ENCODE results near the gene TRRAP. TPM values are rescaled to one million over a fixed set of nuclear protein-coding genes. Genes with fewer than 3 reads are reported as not detected.

Gene TRRAP
- total RNA-seq, 3 donors from 2014 or later, result 24.6 to 39.0 (median 38.9) TPM

DNA sequence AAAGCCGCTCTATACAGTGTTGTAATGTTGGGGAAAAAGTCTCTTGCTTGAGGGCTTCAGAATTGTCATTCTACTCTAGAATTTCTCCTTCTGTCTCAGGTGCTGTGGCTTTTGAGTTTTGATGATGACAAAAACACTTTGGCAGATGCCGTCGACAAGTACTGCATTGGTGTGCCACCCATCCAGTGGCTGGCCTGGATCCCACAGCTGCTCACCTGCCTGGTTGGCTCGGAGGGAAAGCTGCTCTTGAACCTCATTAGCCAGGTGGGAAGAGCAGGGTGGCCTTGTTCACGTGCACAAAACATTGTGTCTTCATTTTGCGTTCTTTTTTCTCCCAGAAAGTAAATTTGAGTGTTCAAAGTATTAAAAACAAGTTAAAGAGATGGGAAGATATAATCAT, 112.0 kb downstream of the TRRAP start:
- DNase-seq (ENCODE audit: low spot score in 2 of 2), result no peak
- no peaks in the 10 kb centered on the region for H3K4me1 ChIP-seq
- no peak for TF ChIP-seq POLR2A (IDR thresholded peaks at IDR 0.05)
- TF ChIP-seq, protein P1, sequence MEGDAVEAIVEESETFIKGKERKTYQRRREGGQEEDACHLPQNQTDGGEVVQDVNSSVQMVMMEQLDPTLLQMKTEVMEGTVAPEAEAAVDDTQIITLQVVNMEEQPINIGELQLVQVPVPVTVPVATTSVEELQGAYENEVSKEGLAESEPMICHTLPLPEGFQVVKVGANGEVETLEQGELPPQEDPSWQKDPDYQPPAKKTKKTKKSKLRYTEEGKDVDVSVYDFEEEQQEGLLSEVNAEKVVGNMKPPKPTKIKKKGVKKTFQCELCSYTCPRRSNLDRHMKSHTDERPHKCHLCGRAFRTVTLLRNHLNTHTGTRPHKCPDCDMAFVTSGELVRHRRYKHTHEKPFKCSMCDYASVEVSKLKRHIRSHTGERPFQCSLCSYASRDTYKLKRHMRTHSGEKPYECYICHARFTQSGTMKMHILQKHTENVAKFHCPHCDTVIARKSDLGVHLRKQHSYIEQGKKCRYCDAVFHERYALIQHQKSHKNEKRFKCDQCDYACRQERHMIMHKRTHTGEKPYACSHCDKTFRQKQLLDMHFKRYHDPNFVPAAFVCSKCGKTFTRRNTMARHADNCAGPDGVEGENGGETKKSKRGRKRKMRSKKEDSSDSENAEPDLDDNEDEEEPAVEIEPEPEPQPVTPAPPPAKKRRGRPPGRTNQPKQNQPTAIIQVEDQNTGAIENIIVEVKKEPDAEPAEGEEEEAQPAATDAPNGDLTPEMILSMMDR (IDR thresholded peaks at IDR 0.05), result no peak
- no peak for TF ChIP-seq POLR2AphosphoS5 (IDR thresholded peaks at IDR 0.05)
- H3K4me3 ChIP-seq, result no peak overlapping the region
- H3K9me3 ChIP-seq, result no peaks in the 10 kb centered on the region
- no peak overlapping the region for H3K27ac ChIP-seq
- no peaks in the 10 kb centered on the region for H3K27me3 ChIP-seq
- H3K36me3 ChIP-seq, result peaks cover 40% of the 10 kb centered on the region
- intact Hi-C loops (cut with DNase I; ENCODE audit: low total_unique reads), result no loop called here

DNA sequence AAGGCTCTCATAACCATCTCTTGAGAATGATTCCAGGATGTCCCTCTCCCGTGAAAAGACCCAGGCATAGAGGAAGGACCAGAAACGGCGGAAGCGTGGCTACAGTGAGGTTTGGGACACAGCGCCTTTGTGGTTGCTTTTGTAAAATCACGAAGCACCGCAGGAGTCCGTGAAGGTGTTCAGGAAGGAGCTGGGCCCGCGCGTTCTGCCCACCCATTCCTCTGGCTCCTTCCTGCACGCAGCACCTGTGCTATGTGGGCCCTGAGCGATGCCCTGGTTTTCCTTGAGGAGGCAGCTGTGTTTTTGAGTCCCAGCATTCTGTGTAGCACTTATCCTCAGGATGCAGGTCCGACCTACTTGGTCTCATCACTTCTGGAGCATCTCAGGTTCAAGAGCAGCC, 112.8 kb downstream of the TRRAP start:
- Histone ChIP-seq H3K4me3 (no peak overlapping the region), H3K36me3 (peaks cover 33% of the 10 kb centered on the region), H3K9me3 (no peaks in the 10 kb centered on the region), H3K27me3 (no peaks in the 10 kb centered on the region), H3K4me1 (no peaks in the 10 kb centered on the region), H3K27ac (no peak overlapping the region)
- DNase-seq (ENCODE audit: low spot score in 2 of 2), result no peak
- intact Hi-C loops (cut with DNase I; ENCODE audit: low total_unique reads), result no loop called here
- TF ChIP-seq, protein P1 (IDR thresholded peaks at IDR 0.05), result no peak
- no peak for TF ChIP-seq POLR2AphosphoS5 (IDR thresholded peaks at IDR 0.05)
- no peak for TF ChIP-seq POLR2A (IDR thresholded peaks at IDR 0.05)

DNA sequence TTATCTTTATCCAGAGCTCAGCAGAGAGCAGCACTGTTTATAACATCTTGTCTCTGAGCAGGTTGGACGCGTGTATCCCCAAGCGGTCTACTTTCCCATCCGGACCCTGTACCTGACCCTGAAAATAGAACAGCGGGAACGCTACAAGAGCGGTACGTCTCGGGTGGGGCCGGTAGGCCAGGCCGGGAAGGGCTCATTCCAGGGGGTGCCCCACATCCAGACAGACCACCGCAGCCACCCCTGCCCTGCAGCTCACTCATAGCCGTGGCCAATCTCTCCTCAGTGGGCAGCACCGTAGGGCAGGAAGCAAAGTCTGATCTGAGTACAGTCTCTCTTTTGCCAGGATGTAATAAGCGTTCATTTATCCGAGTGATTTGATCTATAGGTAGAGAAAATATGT, 113.7 kb downstream of the TRRAP start:
- no peak for DNase-seq (ENCODE audit: low spot score in 2 of 2)
- TF ChIP-seq POLR2A (IDR thresholded peaks at IDR 0.05) (no peak), POLR2AphosphoS5 (IDR thresholded peaks at IDR 0.05) (no peak)
- TF ChIP-seq, protein P1 (IDR thresholded peaks at IDR 0.05), result no peak
- H3K36me3 ChIP-seq, result peaks cover 32% of the 10 kb centered on the region
- no peaks in the 10 kb centered on the region for H3K9me3 ChIP-seq
- H3K4me3 ChIP-seq, result no peak overlapping the region
- H3K27me3 ChIP-seq, result no peaks in the 10 kb centered on the region
- no peaks in the 10 kb centered on the region for H3K4me1 ChIP-seq
- H3K27ac ChIP-seq, result no peak overlapping the region
- intact Hi-C loops (cut with DNase I; ENCODE audit: low total_unique reads), result no loop called here

DNA sequence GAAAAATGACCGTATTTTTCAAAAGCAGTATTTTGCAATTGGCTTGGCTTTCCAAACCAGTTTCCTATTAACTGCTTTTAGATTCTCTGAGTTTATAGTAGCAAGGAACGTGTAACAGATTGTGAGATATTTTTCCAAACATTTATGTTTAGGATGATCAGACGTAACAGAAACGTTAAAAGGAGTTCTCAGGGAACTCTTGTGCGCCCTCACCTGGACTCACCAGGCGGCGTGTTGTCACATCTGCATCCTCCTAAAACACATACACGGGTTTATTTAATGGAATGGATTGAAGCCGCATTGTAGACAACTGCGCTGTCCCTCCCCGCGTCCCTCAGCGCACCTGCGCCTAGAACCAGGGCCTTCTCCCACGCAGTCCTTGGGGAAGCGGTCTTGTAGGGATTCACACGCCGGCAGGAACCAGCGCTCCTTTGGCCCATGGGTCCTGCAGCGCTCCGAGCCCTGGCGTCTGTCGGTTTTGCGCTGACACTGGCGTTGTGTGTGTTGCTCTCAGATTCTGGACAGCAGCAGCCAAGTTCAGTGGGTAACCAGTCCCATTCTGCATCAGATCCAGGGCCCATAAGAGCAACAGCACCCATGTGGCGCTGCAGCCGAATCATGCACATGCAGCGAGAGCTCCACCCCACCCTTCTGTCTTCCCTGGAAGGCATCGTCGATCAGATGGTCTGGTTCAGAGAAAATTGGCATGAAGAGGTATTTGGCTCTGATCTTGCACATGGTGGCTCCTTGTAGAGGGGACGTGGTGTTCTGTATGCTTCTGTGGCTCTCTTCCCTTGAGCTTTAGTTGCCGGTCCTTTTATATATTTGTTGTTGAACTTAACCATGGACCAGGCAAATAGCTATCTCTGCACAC, 114.9 kb downstream of the TRRAP start:
- no peak for DNase-seq (ENCODE audit: low spot score in 2 of 2)
- Histone ChIP-seq H3K27ac (no peak overlapping the region), H3K4me3 (no peak overlapping the region), H3K9me3 (no peaks in the 10 kb centered on the region), H3K27me3 (no peaks in the 10 kb centered on the region), H3K36me3 (peaks cover 33% of the 10 kb centered on the region), H3K4me1 (no peaks in the 10 kb centered on the region)
- no peak for TF ChIP-seq POLR2AphosphoS5 (IDR thresholded peaks at IDR 0.05)
- TF ChIP-seq POLR2A (IDR thresholded peaks at IDR 0.05), result no peak
- TF ChIP-seq, protein P1 (IDR thresholded peaks at IDR 0.05), result no peak
- intact Hi-C loops (cut with DNase I; ENCODE audit: low total_unique reads), result no loop called here
